Gastroesophageal sphincter (tissue), 2 donors: ENCODE results near the gene RGS2.

ENCODE experiments used
- POLR2A ChIP-seq, 2 donors: fragments of 450-650 bp; IDR thresholded peaks; one replicate each; pipeline ENCODE4 v1.6.1; 2017; ENCODE audit warnings: antibody characterized with exemption in 2 of 2, mild to moderate bottlenecking in 2 of 2, moderate library complexity in 1 of 2
- POLR2AphosphoS5 ChIP-seq: sonication (generic); formaldehyde crosslinking; IDR thresholded peaks from one replicate; pipeline ENCODE4 v1.6.1; 2017; ENCODE audit warnings: antibody characterized with exemption

GRCh38 chr1:192792628-192793027, 16.2 kb upstream of the RGS2 start:
- TF ChIP-seq POLR2AphosphoS5 (no peak), POLR2A (IDR thresholded peaks at IDR 0.05) (no peak)
